HG03060 (cell line): Measurements from ENCODE around the gene DMRTC2.

Source experiments
- ATAC-seq: cut with Tn5 transposase; IDR thresholded peaks from one replicate; pipeline ENCODE4 v1.9.1; 2021; ENCODE audit warnings: low read depth, moderate number of reproducible peaks; ENCODE audit not compliant: unreplicated experiment

Gene DMRTC2

GRCh38 chr19:41845001-41845050, at the start of gene DMRTC2:
TSS of gene DMRTC2 (plus strand) at chr19:41845042. CDS start at chr19:41847429, 2,387 bp downstream.
- no peak for ATAC-seq

DNA sequence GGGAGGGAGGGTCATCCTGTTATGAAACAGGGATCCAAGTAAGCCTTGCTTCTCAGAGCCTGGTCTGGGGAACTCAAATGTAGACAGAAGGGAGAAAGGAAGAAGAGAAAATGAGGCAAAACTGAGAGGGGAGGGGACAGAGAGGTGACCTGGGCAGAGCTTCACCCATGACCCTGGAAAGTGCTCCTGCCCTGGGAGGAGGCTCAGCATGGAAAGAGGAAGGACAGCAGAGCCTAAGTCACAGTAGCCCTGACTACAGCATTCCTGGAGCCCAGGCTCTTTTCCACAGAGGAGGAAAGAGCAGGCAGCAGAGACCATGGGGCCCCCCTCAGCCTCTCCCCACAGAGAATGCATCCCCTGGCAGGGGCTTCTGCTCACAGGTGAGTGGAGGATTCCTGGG, 48.5 kb upstream of the DMRTC2 start, which contains the start of gene CEACAM3:
CEACAM3 (plus strand) TSS at position 226 of the 400 bp plus-strand sequence; CDS start at position 317, 91 bp downstream.
- ATAC-seq = no peak

- no peak for ATAC-seq
Observed at GRCh38 chr19:41796901-41797300, 47.9 kb upstream of the DMRTC2 start.

DNA sequence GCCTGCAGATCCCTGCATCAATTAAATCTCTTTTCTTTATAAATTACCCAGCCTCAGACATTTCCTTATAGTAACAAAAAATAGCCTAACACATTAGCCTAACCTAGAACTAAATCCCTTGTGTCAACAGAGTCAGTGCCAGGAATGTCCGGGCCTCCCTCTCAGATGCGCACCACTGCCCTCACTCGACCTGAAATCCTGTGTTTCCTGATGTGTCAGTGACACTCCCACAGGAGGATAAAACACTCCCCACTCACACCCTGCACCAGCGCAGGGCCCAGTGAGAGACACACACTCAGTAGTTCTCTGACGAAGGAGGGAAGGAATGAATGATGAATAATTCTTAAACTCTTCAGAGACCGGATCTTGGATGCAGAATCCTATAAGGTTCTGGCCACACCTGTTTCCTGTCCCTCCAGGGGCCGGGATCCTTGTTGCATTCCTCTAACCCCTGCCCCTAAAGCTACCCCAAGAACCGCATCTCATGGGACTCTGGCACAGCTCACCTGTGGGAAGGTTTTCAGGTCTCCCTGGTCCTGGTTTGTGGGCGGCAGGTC, 45.3 kb upstream of the DMRTC2 start:
- no peak for ATAC-seq

DNA sequence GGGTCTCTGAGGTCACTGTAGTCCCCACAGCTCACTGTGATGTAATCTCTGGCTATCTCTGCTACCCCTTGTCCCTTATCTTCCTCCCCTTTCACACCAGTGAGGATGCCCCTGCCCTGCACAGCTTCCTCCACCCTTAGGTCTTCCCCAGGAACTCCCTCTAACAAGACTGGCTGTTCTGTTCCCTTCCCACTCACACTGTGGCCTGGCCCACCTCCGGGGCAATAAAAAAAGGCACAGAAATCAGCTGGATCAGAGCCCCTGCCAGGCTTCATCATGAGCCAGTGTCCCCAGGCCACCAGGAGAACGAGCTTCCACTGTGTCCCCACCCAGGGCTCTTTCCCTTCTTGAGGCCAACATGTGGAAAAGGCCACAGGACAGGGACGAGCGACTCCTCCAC, 43.8 kb upstream of the DMRTC2 start:
- ATAC-seq = no peak

DNA sequence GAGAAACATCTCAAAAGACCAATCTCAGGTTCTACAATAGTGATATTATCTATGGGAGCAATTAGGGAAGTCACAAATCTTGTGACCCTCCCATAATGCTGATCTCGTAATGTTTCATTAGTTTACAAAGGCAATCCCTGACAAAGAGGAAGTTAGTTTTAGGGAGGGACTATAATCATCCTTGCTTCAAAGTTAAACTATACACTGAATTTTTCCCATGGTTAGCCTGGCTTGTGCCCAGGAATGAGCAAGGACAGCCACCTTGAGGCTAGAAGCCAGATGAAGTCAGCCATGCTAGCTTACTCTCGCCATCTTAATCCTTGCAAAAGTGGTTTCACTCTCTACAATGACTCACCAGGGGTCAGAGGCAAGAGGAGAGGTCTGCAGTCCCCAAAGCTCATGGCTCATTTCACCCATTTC, 43.0 kb upstream of the DMRTC2 start:
- no peak for ATAC-seq

DNA sequence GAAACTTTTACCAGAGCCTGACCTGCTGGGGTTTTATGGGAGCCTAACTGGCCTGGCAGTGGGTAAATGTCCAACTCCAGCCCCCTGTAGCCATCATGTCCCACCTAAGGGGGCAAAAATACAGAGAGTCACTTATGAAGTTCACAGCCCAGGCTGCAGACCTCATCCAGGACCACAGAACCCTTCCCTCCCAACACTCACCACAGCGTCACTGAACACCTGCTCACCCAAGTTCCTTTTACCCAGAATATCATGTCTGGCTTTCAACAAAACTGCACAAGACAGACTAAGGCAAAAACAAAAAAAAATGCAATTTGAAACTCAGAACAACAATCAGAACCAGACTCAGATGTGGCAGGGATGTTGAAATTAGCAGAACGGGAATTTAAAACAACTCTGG, 42.1 kb upstream of the DMRTC2 start:
- no peak for ATAC-seq

DNA sequence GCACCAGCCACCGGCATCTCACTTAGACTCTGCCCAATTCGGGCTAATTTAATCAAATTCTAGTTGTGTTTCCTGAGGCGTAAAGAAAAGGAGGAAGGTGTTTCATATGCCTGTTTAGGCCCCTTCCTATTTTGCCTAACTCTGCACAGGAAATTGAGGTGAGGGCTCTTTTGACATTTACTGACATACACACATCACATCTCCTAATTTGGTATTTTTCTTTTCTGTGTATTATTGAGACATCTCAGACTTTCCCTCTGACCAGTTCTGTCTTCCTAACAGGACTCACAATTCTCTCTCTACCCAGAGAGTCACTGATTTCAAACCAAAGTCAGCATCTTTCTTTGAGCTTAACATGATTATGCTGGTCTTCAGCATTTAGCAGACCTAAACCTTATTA, 40.5 kb upstream of the DMRTC2 start:
- ATAC-seq = no peak

DNA sequence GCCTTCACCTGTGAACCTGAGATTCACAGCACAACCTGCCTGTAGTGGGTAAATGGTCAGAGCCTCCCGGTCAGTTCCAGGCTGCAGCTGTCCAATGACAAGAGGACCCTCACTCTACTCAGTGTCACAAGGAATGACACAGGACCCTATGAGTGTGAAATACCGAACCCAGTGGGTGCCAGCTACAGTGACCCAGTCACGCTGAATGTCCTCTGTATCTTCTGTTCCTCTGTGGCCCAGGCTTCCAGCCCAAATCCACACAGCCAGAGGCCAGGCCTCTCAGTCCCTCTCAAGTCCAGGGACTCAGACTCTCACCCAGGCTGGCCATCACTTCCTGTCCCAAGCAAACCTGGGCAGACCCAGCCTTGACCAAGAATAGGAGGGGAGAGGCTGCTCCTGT, 37.7 kb upstream of the DMRTC2 start:
- no peak for ATAC-seq

DNA sequence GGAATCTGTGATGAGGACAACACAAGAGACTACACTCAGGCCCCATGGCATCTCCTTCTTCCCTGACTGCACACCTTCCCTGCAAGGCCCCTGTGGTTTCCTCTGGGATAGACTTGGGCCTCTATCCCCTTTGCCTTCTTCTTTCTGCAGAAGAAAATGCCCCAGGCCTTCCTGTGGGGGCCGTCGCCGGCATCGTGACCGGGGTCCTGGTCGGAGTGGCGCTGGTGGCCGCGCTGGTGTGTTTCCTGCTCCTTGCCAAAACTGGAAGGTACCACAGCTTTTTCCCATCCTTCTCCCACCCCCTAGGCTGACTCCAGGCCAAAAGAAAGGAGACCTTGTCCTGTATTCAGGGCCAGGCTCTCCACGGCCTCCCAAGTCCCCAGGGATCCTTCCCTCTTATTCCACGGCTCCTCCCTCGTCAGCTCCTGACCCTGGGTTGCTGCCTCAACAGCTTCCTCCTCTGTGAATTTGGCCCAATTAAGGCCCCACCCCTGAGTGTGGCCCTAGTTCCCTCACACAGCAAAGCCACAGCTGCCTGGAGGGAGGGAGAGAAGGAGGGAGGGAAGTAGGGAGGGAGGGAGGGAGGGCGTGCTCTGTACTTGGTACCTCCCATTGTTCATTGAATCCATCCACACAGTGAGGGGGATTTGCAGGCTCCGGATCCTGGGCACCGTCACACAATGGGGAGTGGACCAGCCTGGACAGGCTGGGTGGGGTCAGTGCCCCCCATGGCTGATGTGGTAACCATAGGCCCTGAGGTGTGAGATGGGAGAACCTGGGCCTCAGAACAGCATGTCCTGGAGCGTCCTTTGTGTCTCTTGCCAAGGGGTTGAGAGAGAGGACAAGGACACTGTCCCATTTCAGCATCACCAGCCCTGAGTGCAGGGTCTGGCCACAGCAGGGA, 35.9 kb upstream of the DMRTC2 start:
- ATAC-seq = no peak

GRCh38 chr19:41810301-41810700, 34.5 kb upstream of the DMRTC2 start:
- no peak for ATAC-seq

DNA sequence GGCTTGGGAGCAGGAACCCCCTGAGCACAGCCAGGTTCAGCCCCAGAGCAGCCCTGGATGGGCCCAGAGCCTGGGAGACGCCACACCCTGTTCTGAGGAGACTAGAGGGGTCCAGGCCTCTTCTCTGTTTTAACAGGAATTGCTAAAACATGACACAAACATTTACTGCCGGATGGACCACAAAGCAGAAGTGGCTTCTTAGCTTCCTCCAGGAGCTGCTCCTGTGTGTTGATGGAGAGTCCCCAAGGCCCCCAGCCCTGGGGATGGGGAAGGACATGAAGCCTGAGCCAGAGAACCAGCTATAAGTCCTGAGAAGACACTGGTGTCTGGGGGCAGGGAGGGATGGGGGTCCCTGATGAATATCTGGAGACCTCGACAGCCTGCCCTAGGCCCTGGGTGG, 33.8 kb upstream of the DMRTC2 start:
- no peak for ATAC-seq

- ATAC-seq = no peak
Observed at GRCh38 chr19:41811981-41812380, 32.9 kb upstream of the DMRTC2 start.

DNA sequence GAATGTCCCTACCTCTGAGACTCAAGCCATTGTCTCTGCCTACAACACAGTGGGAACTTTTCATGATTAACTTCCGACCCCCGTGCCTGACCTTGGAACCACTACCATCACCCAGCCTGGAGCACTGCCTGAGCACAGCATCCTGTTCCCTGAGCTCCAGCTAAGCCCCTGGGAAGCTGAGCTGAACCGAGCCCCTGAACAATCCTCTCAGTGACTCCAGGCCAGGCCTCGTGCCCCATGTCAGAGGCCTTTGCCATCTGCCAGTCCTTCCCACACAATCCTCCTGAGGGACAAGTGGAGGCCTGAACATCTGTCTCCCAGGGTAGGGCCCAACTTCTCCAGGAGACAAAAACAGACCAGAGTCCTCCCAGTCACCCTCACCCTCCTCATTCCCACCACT, 30.9 kb upstream of the DMRTC2 start:
- ATAC-seq = no peak

GRCh38 chr19:41815301-41815700, 29.5 kb upstream of the DMRTC2 start:
- no peak for ATAC-seq

DNA sequence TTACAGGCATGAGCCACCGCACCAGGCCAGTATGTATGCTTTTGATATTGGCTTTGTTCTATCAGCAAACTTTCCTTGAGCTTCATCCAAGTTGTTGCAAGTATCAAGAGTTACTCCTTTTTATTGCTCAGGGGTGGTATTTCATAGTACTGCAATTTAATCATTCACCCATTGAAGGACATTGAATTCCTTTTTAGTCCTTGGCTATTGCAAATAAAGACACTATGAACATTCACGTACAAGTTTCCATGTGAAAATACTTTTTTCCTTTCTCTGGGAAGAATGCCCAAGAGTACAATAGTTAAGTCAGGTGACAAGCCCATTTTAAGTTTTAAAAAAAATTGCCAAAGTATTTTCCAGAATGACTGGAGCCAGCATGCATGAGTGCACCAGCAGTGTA, 28.1 kb upstream of the DMRTC2 start:
- ATAC-seq = no peak

GRCh38 chr19:41821003-41821735, 23.7 kb upstream of the DMRTC2 start:
- no peak for ATAC-seq

DNA sequence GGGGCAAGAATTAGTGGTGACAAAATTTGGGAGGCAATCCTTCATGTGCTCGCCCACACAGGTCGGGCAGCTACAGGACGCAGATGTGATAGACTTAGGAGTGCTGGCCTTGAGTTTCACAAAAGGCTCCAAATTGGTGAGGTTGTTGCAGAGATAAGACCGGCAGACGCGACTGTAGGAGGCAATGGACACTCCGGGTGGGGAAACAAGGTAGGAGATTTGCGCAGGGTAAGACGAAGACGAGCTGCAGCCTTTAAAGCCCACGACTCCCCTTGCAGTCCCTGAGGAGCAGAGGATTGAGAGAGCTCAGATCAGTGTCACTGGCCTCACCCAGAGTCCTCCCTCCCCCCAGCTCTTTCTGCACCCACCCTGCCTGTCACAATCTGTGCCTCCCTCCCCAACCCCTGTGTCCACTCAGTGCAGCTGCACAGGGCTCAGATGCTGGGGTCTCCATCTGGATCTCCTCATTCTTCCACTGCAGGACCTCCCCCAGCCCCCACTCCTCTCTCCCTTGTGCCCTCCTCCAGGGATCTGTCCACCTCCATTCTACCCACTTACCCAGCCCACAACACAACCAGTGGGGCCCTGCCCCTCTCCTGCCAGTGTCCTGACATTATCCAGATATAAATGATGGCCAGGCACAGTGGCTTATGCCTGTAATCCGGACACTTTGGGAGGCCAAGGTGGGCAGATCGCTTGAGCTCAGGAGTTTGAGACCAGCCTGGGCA, 6.7 kb upstream of the DMRTC2 start:
- ATAC-seq = no peak

- no peak for ATAC-seq
Observed at GRCh38 chr19:41839211-41839610, 5.6 kb upstream of the DMRTC2 start.

- ATAC-seq = no peak
Observed at GRCh38 chr19:41843371-41843770, 1.5 kb upstream of the DMRTC2 start.

DNA sequence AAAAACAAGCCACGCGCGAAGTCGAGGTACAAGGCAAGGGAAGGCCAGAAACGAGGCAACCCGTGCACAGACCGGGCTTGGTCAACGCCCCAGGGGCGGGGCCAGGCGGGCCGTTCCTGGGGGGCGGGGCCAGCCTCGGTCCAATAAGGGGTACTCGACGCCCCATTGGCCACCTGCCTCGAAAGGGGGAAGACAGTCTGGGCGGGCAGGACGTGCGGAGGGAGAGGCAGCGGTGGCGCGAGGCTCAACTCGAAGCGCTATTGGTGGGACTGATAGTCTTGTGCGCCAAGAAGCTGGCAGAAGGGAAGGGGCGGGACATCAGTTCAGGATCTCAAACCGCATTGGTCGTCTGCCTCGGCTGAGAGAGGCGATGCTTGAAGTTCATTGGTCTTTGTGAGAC, 241 bp upstream of the DMRTC2 start, which contains the start of gene LYPD4:
LYPD4 (minus strand) TSS at position 83 of the 400 bp plus-strand sequence. CDS start 5,398 bp downstream, outside the sequence.
- ATAC-seq = no peak
